ENCODE data around the gene AGTR1. TPM values are rescaled to one million over a fixed set of nuclear protein-coding genes. Genes with fewer than 3 reads are reported as not detected.

The AGTR1 gene
- total RNA-seq, 1 donor from 2014 or later = 0.12 TPM

Other genes starting within 250 kb of the AGTR1 start
- gene CPB1, start 129.9 kb downstream of the AGTR1 start, total RNA-seq = 0.12 TPM in 1 of 2 replicates, not detected in the other
- 4.4 TPM in 1 of 2 replicates, not detected in the other for gene CPA3, start 167.4 kb downstream of the AGTR1 start, total RNA-seq